T-cell (primary cell): Measurements from ENCODE around the gene PDE7B. TPM values are rescaled to one million over a fixed set of nuclear protein-coding genes. Genes with fewer than 3 reads are reported as not detected.

Experiments
- ATAC-seq, 4 experiments: fragments of 200-7000 bp in 3 of 4; fragments of 150-1000 bp in 1 of 4; cut with Tn5 transposase; replicated peaks in 1 of 4; 1 replicate in 3 of 4; 2 replicates in 1 of 4; pipeline ENCODE4 v1.10.0; 2021; ENCODE audit warnings: moderate library complexity in 3 of 4, mild to moderate bottlenecking in 2 of 4, moderate number of reproducible peaks in 1 of 4
- CTCF ChIA-PET, 2 donors: fragments of 300-600 bp; sonication (Branson Sonifier 250); formaldehyde crosslinking; loops; one replicate each; lab custom pipeline; 2022; ENCODE audit warnings: antibody characterized with exemption in 2 of 2; lab: Charles Lee
- POLR2A ChIA-PET, 2 donors: fragments of 300-600 bp; sonication (Branson Sonifier 250); formaldehyde crosslinking; loops; one replicate each; lab custom pipeline; 2022; ENCODE audit warnings: antibody characterized with exemption in 2 of 2; lab: Charles Lee
- DNase-seq, 35 experiments: peaks; one replicate each; pipeline versions ENCODE4 v3.0.0 to v3.0.0-alpha.2; 2013 to 2023
- H3K27ac ChIP-seq: one replicate; pipeline ENCODE4 v1.5.1; 2013; ENCODE audit warnings: low read length
- H3K27me3 ChIP-seq, 2 experiments: replicated peaks in 1 of 2; 1 replicate in 1 of 2; 2 replicates in 1 of 2; pipeline versions ENCODE4 v1.6.1 to v1.7.0; 2013; ENCODE audit warnings: low read length in 1 of 2, mixed read lengths in 1 of 2; ENCODE audit not compliant: control insufficient read depth in 2 of 2, insufficient read depth in 2 of 2; ENCODE audit errors: extremely low read depth in 1 of 2
- H3K36me3 ChIP-seq, 2 donors: 1 replicate in 1 of 2; 2 replicates in 1 of 2; pipeline versions ENCODE4 v1.6.1 to v1.7.0; 2013; ENCODE audit warnings: low read length in 1 of 2; ENCODE audit not compliant: control insufficient read depth in 2 of 2, insufficient read depth in 1 of 2; ENCODE audit errors: extremely low read depth in 1 of 2
- H3K4me1 ChIP-seq, 2 experiments: 1 replicate in 1 of 2; 2 replicates in 1 of 2; pipeline versions ENCODE4 v1.6.1 to v1.7.0; 2013; ENCODE audit warnings: low read length in 2 of 2, mixed read lengths in 1 of 2; ENCODE audit not compliant: insufficient read depth in 2 of 2, control insufficient read depth in 1 of 2; ENCODE audit errors: extremely low read depth in 1 of 2
- H3K4me3 ChIP-seq, 2 donors: 1 replicate in 1 of 2; 2 replicates in 1 of 2; pipeline versions ENCODE4 v1.5.1 to v1.7.0; 2013; ENCODE audit warnings: mild to moderate bottlenecking in 2 of 2, low read length in 1 of 2, moderate library complexity in 1 of 2; ENCODE audit not compliant: control insufficient read depth in 1 of 2; ENCODE audit errors: extremely low read depth in 1 of 2
- H3K9me3 ChIP-seq: 2 replicates; pipeline ENCODE4 v1.7.0; 2013
- H3K27ac Mint-ChIP-seq, 2 donors: one replicate each; pipeline ENCODE4 v1.8.0; 2020 to 2021; ENCODE audit warnings: mild to moderate bottlenecking in 2 of 2, mixed read lengths in 2 of 2
- H3K27me3 Mint-ChIP-seq, 2 donors: one replicate each; pipeline ENCODE4 v1.8.0; 2021 to 2022; ENCODE audit warnings: mixed read lengths in 2 of 2
- H3K36me3 Mint-ChIP-seq: one replicate; pipeline ENCODE4 v1.8.0; 2021; ENCODE audit warnings: mixed read lengths
- H3K4me1 Mint-ChIP-seq, 3 donors: one replicate each; pipeline ENCODE4 v1.8.0; 2020 to 2022; ENCODE audit warnings: mixed read lengths in 3 of 3, mild to moderate bottlenecking in 1 of 3
- H3K4me3 Mint-ChIP-seq, 3 donors: one replicate each; pipeline ENCODE4 v1.8.0; 2020 to 2022; ENCODE audit warnings: mild to moderate bottlenecking in 3 of 3, mixed read lengths in 3 of 3, moderate library complexity in 3 of 3
- H3K9me3 Mint-ChIP-seq, 3 donors: one replicate each; pipeline ENCODE4 v1.8.0; 2020 to 2022; ENCODE audit warnings: mixed read lengths in 3 of 3
- WGBS: methylation state at CpG from one replicate; pipeline ENCODE4 v1.1.5; 2013; ENCODE audit warnings: missing lambda C conversion rate; ENCODE audit not compliant: insufficient coverage; 5-methylcytosine and 5-hydroxymethylcytosine counted together
- total RNA-seq, 35 experiments: library from RNA in 6 of 35; stranded (reverse) in 6 of 35; fragments of 120-200 nt in 1 of 35; gene quantifications; one replicate each; pipeline versions ENCODE4 v1.2.1 to v1.2.4 and lab custom pipeline; 2013 to 2026

The PDE7B gene
- total RNA-seq, 5 donors from 2014 or later (not counting 1 experiment from before 2014, with no cell fraction given): 0.35 to 1.5 (median 0.69) TPM

DNA sequence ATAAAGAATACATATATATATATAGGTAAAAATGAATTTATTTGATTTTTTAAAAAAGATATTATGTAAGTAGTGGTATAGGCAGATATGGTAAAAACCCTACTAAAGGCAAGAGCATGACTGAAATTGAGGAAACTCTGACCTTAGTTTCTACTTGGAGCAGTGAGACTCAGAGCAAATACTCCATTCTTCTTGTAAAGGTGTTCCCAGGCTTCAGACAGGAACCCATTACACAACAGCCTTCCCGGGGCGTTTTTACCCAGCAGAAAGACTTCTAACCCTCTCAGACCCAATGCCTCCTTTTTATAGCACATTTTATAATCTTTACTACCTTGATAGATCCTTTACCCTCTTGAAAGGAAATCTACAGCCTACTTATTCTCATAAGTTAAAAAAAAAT is 274.1 kb downstream of the PDE7B start:
- Mint-ChIP-seq H3K4me3 (no peak overlapping the region), H3K9me3 (no peaks in the 10 kb centered on the region), H3K27ac (no peak overlapping the region), H3K4me1 (no peaks in the 10 kb centered on the region), H3K27me3 (peaks cover 0 to 3% of the 10 kb centered on the region in 2 donors), H3K36me3 (no peaks in the 10 kb centered on the region)
- ChIA-PET POLR2A (interaction anchor here in 1 of 2 donors (0.6 kb wide), 1 partner anchor 190 kb away, joined by 4 read pairs; no protein-coding TSS in a partner anchor), CTCF (no interaction called here)
- WGBS: no CpG with 5 or more reads among the region's 2 CpGs
- H3K9me3 ChIP-seq: no peaks in the 10 kb centered on the region
- H3K4me1 ChIP-seq: no peaks in the 10 kb centered on the region
- no peak overlapping the region for H3K4me3 ChIP-seq
- H3K36me3 ChIP-seq: peaks cover 0 to 3% of the 10 kb centered on the region in 2 donors
- no peak for ATAC-seq
- H3K27me3 ChIP-seq: peaks cover 0 to 3% of the 10 kb centered on the region in 2 experiments
- DNase-seq: no peak
- H3K27ac ChIP-seq: no peak overlapping the region

DNA sequence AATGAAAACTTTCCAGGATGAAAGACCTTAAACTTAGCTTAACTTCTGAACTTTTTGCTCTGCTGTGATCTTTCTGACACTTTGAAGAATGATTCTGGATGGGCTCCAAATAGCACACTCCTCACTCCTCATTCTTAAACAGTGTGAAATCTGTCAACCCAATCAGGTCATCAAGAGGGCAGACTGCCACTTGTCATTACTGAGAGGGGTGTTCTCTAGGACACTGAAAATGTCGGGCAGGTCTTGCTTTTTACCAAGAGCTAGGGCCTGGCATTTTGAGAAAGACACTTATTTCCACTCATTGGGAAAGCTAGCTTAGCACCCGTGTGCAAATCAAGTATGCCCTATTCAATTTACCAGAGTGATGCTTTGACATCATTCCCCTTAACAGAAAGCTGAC is 276.4 kb downstream of the PDE7B start:
- Histone ChIP-seq H3K9me3 (no peaks in the 10 kb centered on the region), H3K36me3 (no peaks in the 10 kb centered on the region), H3K27me3 (peaks cover 0 to 3% of the 10 kb centered on the region in 2 experiments), H3K4me3 (no peak overlapping the region), H3K27ac (no peak overlapping the region), H3K4me1 (no peaks in the 10 kb centered on the region)
- Mint-ChIP-seq H3K4me3 (no peak overlapping the region), H3K27me3 (peaks cover 0 to 3% of the 10 kb centered on the region in 2 donors), H3K36me3 (no peaks in the 10 kb centered on the region), H3K27ac (no peak overlapping the region), H3K4me1 (no peaks in the 10 kb centered on the region), H3K9me3 (no peaks in the 10 kb centered on the region)
- ATAC-seq (no peak), DNase-seq (no peak)
- ChIA-PET CTCF (no interaction called here), POLR2A (no interaction called here)
- 40% methylated on average over 1 of the region's 2 CpGs for WGBS

DNA sequence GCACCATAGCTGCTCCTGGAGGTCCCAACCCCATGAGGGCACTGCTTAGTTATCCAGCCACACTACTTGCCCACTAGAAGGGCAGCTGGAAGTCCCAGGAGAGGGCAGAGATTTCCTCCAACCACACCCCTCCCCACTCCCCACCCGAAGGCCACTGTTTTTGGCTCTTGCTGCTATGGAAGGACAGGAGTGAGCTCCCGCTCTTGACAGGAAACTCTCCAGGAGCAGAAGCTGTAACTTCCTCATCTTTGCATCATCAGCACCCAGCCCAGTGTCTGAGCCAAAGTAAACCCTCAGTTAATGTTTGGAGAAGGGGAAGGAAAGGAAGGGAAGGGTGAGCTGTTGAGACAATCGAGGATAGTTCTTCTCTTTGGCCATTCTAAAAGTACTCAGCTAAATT is 277.9 kb downstream of the PDE7B start:
- Histone ChIP-seq H3K4me1 (no peaks in the 10 kb centered on the region), H3K4me3 (no peak overlapping the region), H3K9me3 (no peaks in the 10 kb centered on the region), H3K36me3 (no peaks in the 10 kb centered on the region), H3K27ac (no peak overlapping the region), H3K27me3 (peaks cover 0 to 3% of the 10 kb centered on the region in 2 experiments)
- Mint-ChIP-seq H3K4me3 (no peak overlapping the region), H3K27me3 (peaks cover 0 to 3% of the 10 kb centered on the region in 2 donors), H3K9me3 (no peaks in the 10 kb centered on the region), H3K4me1 (no peaks in the 10 kb centered on the region), H3K27ac (no peak overlapping the region), H3K36me3 (no peaks in the 10 kb centered on the region)
- WGBS: 29% methylated on average over 1 of the region's 3 CpGs
- ATAC-seq (no peak), DNase-seq (no peak)
- POLR2A ChIA-PET: no interaction called here
- CTCF ChIA-PET: no interaction called here

DNA sequence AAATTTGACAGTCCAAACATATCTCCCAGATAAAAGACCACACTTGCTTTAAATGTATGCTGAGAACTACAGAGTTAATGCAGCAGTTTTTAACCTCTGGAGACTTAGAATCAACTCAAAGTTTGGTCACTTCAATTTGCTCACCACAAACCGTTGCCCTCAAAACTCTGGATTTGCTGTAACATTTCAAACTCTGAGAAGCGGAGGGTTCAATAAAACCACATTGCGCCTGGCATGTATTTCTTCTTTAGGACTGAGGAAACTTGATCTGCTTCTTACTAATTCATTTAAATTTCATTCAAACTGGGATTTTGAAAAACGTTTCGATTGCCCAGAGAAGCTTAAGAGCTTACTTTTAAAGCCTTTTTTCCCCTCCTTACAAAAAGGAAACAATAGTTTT is 282.8 kb downstream of the PDE7B start:
- no peak overlapping the region for H3K4me3 ChIP-seq
- DNase-seq: no peak
- CTCF ChIA-PET: interaction anchor here in 1 of 2 donors (0.7 kb wide), 1 partner anchor 9 kb away, joined by 8 read pairs; no protein-coding TSS in a partner anchor
- H3K36me3 ChIP-seq: no peaks in the 10 kb centered on the region
- POLR2A ChIA-PET: interaction anchor here (0.7 to 0.9 kb wide), 3 partner anchors 382 to 753 kb away, joined by 3 to 6 read pairs (median 3); no protein-coding TSS in a partner anchor
- peaks cover 0 to under 1% of the 10 kb centered on the region in 2 experiments for H3K27me3 ChIP-seq
- Mint-ChIP-seq H3K9me3 (no peaks in the 10 kb centered on the region), H3K36me3 (no peaks in the 10 kb centered on the region), H3K27me3 (no peaks in the 10 kb centered on the region), H3K27ac (no peak overlapping the region), H3K4me3 (no peak overlapping the region), H3K4me1 (no peaks in the 10 kb centered on the region)
- no peak for ATAC-seq
- WGBS: 90% methylated on average over 3 of the region's 5 CpGs
- no peak overlapping the region for H3K27ac ChIP-seq
- no peaks in the 10 kb centered on the region for H3K9me3 ChIP-seq
- H3K4me1 ChIP-seq: no peaks in the 10 kb centered on the region

DNA sequence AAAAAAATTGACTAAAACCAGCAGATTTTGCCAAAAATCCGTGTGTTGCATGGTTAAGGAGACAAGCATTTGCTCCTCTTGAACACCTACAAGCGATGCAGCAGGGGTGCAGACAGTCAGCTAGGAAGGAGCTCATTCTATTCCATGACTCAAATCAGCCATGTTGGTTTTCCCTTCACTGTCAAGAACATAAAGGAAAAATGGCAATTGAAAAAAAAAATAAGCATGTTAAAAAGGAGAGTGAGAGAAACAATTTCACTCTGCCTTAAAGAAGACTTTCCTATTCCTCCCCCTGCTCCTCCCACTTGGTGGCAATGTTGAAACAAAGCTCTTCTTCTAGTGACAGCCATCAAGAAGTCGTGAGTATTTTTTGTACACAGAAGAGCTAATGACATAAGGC is 283.2 kb downstream of the PDE7B start:
- Histone ChIP-seq H3K4me1 (no peaks in the 10 kb centered on the region), H3K4me3 (no peak overlapping the region), H3K27ac (no peak overlapping the region), H3K9me3 (no peaks in the 10 kb centered on the region), H3K36me3 (no peaks in the 10 kb centered on the region), H3K27me3 (no peaks in the 10 kb centered on the region)
- no peaks in the 10 kb centered on the region for H3K4me1 Mint-ChIP-seq
- H3K27ac Mint-ChIP-seq: no peak overlapping the region
- no peaks in the 10 kb centered on the region for H3K36me3 Mint-ChIP-seq
- DNase-seq (no peak), ATAC-seq (no peak)
- no peak overlapping the region for H3K4me3 Mint-ChIP-seq
- WGBS: 80% methylated on average over 1 of the region's 3 CpGs
- no peaks in the 10 kb centered on the region for H3K9me3 Mint-ChIP-seq
- POLR2A ChIA-PET: interaction anchor here (0.7 to 0.9 kb wide), 3 partner anchors 382 to 752 kb away, joined by 3 to 6 read pairs (median 3); no protein-coding TSS in a partner anchor
- no peaks in the 10 kb centered on the region for H3K27me3 Mint-ChIP-seq
- CTCF ChIA-PET: interaction anchor here in 1 of 2 donors (0.7 kb wide), 1 partner anchor 9 kb away, joined by 8 read pairs; no protein-coding TSS in a partner anchor

DNA sequence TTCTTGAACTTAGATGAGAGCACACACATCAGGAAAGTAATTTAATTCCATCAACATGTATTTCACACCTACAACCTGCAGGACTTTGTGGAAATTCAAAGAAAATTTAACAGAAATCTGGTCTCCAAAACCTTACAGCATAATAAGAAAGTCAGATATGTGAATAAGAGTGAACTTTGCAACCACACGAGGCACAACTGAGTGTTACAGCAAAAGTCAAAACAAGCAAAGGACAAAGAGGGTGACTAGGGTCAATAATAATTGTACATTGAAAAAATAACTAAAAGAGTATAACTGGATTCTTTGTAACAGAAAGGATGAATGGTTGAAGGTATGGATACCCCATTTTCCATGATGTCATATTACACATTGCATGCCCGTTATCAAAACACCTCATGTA is 284.8 kb downstream of the PDE7B start:
- no peaks in the 10 kb centered on the region for H3K27me3 ChIP-seq
- POLR2A ChIA-PET: no interaction called here
- Mint-ChIP-seq H3K9me3 (no peaks in the 10 kb centered on the region), H3K4me1 (no peaks in the 10 kb centered on the region), H3K27ac (no peak overlapping the region), H3K27me3 (no peaks in the 10 kb centered on the region), H3K4me3 (no peak overlapping the region), H3K36me3 (no peaks in the 10 kb centered on the region)
- WGBS: no CpG with 5 or more reads among the region's 2 CpGs
- no peaks in the 10 kb centered on the region for H3K36me3 ChIP-seq
- no peak overlapping the region for H3K4me3 ChIP-seq
- DNase-seq (no peak), ATAC-seq (no peak)
- H3K4me1 ChIP-seq: no peaks in the 10 kb centered on the region
- H3K9me3 ChIP-seq: no peaks in the 10 kb centered on the region
- CTCF ChIA-PET: no interaction called here
- no peak overlapping the region for H3K27ac ChIP-seq
